Measurements from ENCODE around the gene PXMP4.

DNA sequence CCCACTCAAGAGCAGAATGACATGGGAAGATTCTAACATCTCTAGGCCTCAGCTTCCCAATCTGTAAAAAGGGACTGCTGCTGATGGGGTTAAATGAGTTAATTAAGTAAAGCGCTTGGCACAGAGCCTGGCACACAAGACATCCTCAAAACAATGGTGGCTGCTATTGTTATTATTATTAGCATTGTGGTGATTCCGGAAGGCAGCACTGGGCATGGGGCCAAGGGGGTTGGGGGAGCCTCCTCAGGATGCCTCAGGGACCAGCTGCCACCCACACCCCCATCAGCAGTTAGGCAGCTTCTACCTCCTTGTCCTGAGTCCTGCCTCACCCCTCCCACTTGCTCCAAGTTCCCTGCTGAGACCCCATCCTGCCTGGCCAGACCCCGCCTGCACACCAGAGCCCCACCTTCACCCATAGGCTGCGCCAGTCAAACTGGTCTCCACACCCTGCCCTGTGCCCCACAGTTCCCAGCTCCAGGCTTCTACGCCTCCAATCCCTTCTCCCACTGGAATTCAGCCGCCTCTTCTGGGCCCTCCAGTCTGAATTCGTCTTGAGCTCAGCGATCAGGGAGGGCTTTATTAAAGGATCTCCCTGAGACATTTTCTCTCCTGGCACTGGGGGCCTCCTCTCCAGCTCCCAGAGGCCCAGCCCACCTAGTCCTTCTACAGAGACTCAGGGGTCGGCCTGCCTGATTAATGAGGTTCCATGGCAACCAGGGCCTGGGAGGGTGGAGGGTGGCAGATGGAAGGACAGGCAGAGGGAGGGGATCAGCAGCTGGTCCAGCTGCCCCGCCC is 35.4 kb downstream of the PXMP4 start:
- TF ChIP-seq, protein P1, sequence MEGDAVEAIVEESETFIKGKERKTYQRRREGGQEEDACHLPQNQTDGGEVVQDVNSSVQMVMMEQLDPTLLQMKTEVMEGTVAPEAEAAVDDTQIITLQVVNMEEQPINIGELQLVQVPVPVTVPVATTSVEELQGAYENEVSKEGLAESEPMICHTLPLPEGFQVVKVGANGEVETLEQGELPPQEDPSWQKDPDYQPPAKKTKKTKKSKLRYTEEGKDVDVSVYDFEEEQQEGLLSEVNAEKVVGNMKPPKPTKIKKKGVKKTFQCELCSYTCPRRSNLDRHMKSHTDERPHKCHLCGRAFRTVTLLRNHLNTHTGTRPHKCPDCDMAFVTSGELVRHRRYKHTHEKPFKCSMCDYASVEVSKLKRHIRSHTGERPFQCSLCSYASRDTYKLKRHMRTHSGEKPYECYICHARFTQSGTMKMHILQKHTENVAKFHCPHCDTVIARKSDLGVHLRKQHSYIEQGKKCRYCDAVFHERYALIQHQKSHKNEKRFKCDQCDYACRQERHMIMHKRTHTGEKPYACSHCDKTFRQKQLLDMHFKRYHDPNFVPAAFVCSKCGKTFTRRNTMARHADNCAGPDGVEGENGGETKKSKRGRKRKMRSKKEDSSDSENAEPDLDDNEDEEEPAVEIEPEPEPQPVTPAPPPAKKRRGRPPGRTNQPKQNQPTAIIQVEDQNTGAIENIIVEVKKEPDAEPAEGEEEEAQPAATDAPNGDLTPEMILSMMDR (IDR thresholded peaks at IDR 0.05) = no peak
- no peak for TF ChIP-seq POLR2AphosphoS5 (IDR thresholded peaks at IDR 0.05)

Measured in sigmoid colon (tissue), 4 donors.